GM18511 (cell line): Measurements from ENCODE around the gene NLE1.
A peak's percentile ranks its signal among the peaks of the same experiment; 100 is the strongest.
"Not testable (repeated sequence)": the region's sequence is repeated elsewhere in the genome, so short reads cannot be mapped to it uniquely, and the experiment has no call there.

Source experiments
- ATAC-seq: cut with Tn5 transposase; IDR thresholded peaks from one replicate; pipeline ENCODE4 v1.9.1; 2021; ENCODE audit warnings: mild to moderate bottlenecking, moderate library complexity; ENCODE audit not compliant: unreplicated experiment

The NLE1 gene

GRCh38 chr17:35141681-35142466, at the start of gene NLE1:
Gene NLE1, minus strand, starts transcription at chr17:35142303. Its CDS starts 28 bp downstream, at chr17:35142275.
- peak; percentile 73 for ATAC-seq

- ATAC-seq = no peak
These were observed 49.0 kb upstream of the NLE1 start for GRCh38 chr17:35191001-35191695.

GRCh38 chr17:35189291-35189690, 47.2 kb upstream of the NLE1 start:
- ATAC-seq = no peak

- ATAC-seq = no peak
These were observed 46.0 kb upstream of the NLE1 start for GRCh38 chr17:35188111-35188510.

- ATAC-seq = no peak
These were observed 45.4 kb upstream of the NLE1 start for GRCh38 chr17:35187481-35187880.

GRCh38 chr17:35185849-35186248, 43.7 kb upstream of the NLE1 start:
- no peak for ATAC-seq

- no peak for ATAC-seq
These were observed 42.2 kb upstream of the NLE1 start for GRCh38 chr17:35184274-35184673.

- ATAC-seq = no peak
These were observed 41.2 kb upstream of the NLE1 start for GRCh38 chr17:35183332-35183731.

- not testable (repeated sequence) for ATAC-seq
These were observed 37.3 kb upstream of the NLE1 start for GRCh38 chr17:35179379-35179778.

GRCh38 chr17:35176897-35177296, 34.8 kb upstream of the NLE1 start:
- no peak for ATAC-seq

GRCh38 chr17:35175638-35176415, 33.7 kb upstream of the NLE1 start:
- no peak for ATAC-seq

GRCh38 chr17:35174835-35175334, 32.8 kb upstream of the NLE1 start:
- no peak for ATAC-seq

- not testable (repeated sequence) for ATAC-seq
These were observed 30.2 kb upstream of the NLE1 start for GRCh38 chr17:35172321-35172720.

GRCh38 chr17:35171834-35172233, 29.7 kb upstream of the NLE1 start:
- no peak for ATAC-seq

- ATAC-seq = no peak
These were observed 29.1 kb upstream of the NLE1 start for GRCh38 chr17:35170968-35171771.

GRCh38 chr17:35169835-35170363, 27.8 kb upstream of the NLE1 start:
- no peak for ATAC-seq

- no peak for ATAC-seq
These were observed 25.6 kb upstream of the NLE1 start for GRCh38 chr17:35167666-35168065.

- ATAC-seq = no peak
These were observed 24.9 kb upstream of the NLE1 start for GRCh38 chr17:35167046-35167445.

GRCh38 chr17:35166526-35166925, 24.4 kb upstream of the NLE1 start:
- ATAC-seq = no peak

GRCh38 chr17:35164716-35165115, 22.6 kb upstream of the NLE1 start:
- no peak for ATAC-seq
